HepG2 (cell line): ENCODE data around the gene HS3ST3B1. TPM values are rescaled to one million over a fixed set of nuclear protein-coding genes. Genes with fewer than 3 reads are reported as not detected.

Source experiments
- KDM6A ChIP-seq: IDR thresholded peaks from 2 replicates; pipeline ENCODE4 v1.6.1; 2016; ENCODE audit warnings: low read depth
- KLF9 ChIP-seq: IDR thresholded peaks from 2 replicates; pipeline ENCODE4 v1.6.1; 2016; ENCODE audit warnings: low read depth
- STAT5B ChIP-seq: sonication (generic); formaldehyde crosslinking; IDR thresholded peaks from 2 replicates; pipeline ENCODE4 v1.4.0; 2020; ENCODE audit warnings: missing genetic modification reagents
- SUZ12 ChIP-seq: fragments of 150-350 bp; IDR thresholded peaks from 2 replicates; pipeline ENCODE4 v1.6.1; 2014; ENCODE audit warnings: low read depth, low read length
- TEAD3 ChIP-seq: optimal IDR thresholded peaks from 2 replicates; pipeline ENCODE3; 2016; ENCODE audit warnings: borderline replicate concordance
- TFDP1 ChIP-seq: IDR thresholded peaks from 2 replicates; pipeline ENCODE4 v1.6.1; 2016; ENCODE audit warnings: missing compliant biosample characterization, missing genetic modification reagents, borderline replicate concordance
- ZMYM2 ChIP-seq: sonication (generic); formaldehyde crosslinking; IDR thresholded peaks from 2 replicates; pipeline ENCODE4 v1.8.0; 2022; ENCODE audit warnings: mild to moderate bottlenecking, missing genetic modification reagents
- ZNF276 ChIP-seq: sonication (generic); formaldehyde crosslinking; IDR thresholded peaks from 2 replicates; pipeline ENCODE4 v1.4.0; 2020; ENCODE audit warnings: mild to moderate bottlenecking, low read depth, missing genetic modification reagents
- ZNF34 ChIP-seq: sonication (generic); formaldehyde crosslinking; IDR thresholded peaks from 2 replicates; pipeline ENCODE4 v1.4.0; 2020; ENCODE audit warnings: mild to moderate bottlenecking, missing genetic modification reagents, borderline replicate concordance
- ZNF549 ChIP-seq: sonication (generic); formaldehyde crosslinking; IDR thresholded peaks from 2 replicates; pipeline ENCODE4 v1.5.0; 2020; ENCODE audit warnings: missing genetic modification reagents
- ZNF766 ChIP-seq: sonication (generic); formaldehyde crosslinking; IDR thresholded peaks from 2 replicates; pipeline ENCODE4 v1.5.0; 2020; ENCODE audit warnings: missing genetic modification reagents, borderline replicate concordance
- polyA plus RNA-seq, 8 experiments: library from polyadenylated mRNA; depleted of rRNA in 3 of 8; stranded (reverse) in 7 of 8; unstranded in 1 of 8; fragments of >200 nt; fragmentation: Illumina TruSeq in 4 of 8; extraction: Trizol in 4 of 8; gene quantifications; 2 replicates each; pipeline versions ENCODE4 v1.2.1 to v1.2.3, GENCODE V29; 2011 to 2016; ENCODE audit warnings: low read depth in 4 of 8, missing spikeins in 1 of 8, mixed read lengths in 1 of 8; ENCODE audit not compliant: insufficient read depth in 1 of 8
- total RNA-seq, 5 experiments: library from RNA; depleted of rRNA; stranded (reverse); fragments of >200 nt; fragmentation: Illumina TruSeq; extraction: Trizol; gene quantifications; 2 replicates each; pipeline ENCODE4 v1.2.3, GENCODE V29; 2016; ENCODE audit warnings: low read depth in 1 of 5
- TF ChIP-seq, protein P1 (sequence below): IDR thresholded peaks from 2 replicates; pipeline ENCODE4 v1.6.1; 2016; ENCODE audit warnings: low read depth, borderline replicate concordance
- TF ChIP-seq, protein P2 (sequence below): sonication (generic); formaldehyde crosslinking; IDR thresholded peaks from 2 replicates; pipeline ENCODE4 v1.8.1; 2022; ENCODE audit warnings: mild to moderate bottlenecking, missing genetic modification reagents
- TF ChIP-seq, protein P3 (sequence below): IDR thresholded peaks from 2 replicates; pipeline ENCODE4 v1.6.1; 2012; ENCODE audit warnings: inconsistent platforms
- TF ChIP-seq, protein P4 (sequence below): sonication (generic); formaldehyde crosslinking; IDR thresholded peaks from 2 replicates; pipeline ENCODE4 v1.4.0; 2020; ENCODE audit warnings: missing genetic modification reagents

Gene HS3ST3B1
- total and polyA plus RNA-seq, 2 of the 13 experiments (the other 11 are each of a cell fraction or from before 2014, with no cell fraction given): 15.7 to 39.5 TPM

- TF ChIP-seq TFDP1 (CRISPR knock-in tag) (no peak; the same call in 1 of the 2 replicates), KLF9 (CRISPR knock-in tag) (no peak), TEAD3 (CRISPR knock-in tag) (peak; percentile 98), SUZ12 (no peak), ZNF34 (no peak), ZNF549 (CRISPR knock-in tag) (no peak), KDM6A (CRISPR knock-in tag) (peak; percentile 94), ZMYM2 (0 out of 2 replicates have a peak, but pooled peaks have one; percentile 47), ZNF766 (CRISPR knock-in tag) (0 out of 2 replicates have a peak, but pooled peaks have one; percentile 43), ZNF276 (CRISPR knock-in tag) (0 out of 2 replicates have a peak, but pooled peaks have one; percentile 48), STAT5B (CRISPR knock-in tag) (no peak)
- TF ChIP-seq, protein P1, sequence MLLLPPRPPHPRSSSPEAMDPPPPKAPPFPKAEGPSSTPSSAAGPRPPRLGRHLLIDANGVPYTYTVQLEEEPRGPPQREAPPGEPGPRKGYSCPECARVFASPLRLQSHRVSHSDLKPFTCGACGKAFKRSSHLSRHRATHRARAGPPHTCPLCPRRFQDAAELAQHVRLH: peak; percentile 78; the same call in 1 of the 2 replicates
- TF ChIP-seq, protein P2, sequence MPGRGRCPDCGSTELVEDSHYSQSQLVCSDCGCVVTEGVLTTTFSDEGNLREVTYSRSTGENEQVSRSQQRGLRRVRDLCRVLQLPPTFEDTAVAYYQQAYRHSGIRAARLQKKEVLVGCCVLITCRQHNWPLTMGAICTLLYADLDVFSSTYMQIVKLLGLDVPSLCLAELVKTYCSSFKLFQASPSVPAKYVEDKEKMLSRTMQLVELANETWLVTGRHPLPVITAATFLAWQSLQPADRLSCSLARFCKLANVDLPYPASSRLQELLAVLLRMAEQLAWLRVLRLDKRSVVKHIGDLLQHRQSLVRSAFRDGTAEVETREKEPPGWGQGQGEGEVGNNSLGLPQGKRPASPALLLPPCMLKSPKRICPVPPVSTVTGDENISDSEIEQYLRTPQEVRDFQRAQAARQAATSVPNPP (CRISPR knock-in tag): no peak; the same call in 1 of the 2 replicates
- TF ChIP-seq, protein P3, sequence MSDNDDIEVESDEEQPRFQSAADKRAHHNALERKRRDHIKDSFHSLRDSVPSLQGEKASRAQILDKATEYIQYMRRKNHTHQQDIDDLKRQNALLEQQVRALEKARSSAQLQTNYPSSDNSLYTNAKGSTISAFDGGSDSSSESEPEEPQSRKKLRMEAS: peak; percentile 80
- TF ChIP-seq, protein P4, sequence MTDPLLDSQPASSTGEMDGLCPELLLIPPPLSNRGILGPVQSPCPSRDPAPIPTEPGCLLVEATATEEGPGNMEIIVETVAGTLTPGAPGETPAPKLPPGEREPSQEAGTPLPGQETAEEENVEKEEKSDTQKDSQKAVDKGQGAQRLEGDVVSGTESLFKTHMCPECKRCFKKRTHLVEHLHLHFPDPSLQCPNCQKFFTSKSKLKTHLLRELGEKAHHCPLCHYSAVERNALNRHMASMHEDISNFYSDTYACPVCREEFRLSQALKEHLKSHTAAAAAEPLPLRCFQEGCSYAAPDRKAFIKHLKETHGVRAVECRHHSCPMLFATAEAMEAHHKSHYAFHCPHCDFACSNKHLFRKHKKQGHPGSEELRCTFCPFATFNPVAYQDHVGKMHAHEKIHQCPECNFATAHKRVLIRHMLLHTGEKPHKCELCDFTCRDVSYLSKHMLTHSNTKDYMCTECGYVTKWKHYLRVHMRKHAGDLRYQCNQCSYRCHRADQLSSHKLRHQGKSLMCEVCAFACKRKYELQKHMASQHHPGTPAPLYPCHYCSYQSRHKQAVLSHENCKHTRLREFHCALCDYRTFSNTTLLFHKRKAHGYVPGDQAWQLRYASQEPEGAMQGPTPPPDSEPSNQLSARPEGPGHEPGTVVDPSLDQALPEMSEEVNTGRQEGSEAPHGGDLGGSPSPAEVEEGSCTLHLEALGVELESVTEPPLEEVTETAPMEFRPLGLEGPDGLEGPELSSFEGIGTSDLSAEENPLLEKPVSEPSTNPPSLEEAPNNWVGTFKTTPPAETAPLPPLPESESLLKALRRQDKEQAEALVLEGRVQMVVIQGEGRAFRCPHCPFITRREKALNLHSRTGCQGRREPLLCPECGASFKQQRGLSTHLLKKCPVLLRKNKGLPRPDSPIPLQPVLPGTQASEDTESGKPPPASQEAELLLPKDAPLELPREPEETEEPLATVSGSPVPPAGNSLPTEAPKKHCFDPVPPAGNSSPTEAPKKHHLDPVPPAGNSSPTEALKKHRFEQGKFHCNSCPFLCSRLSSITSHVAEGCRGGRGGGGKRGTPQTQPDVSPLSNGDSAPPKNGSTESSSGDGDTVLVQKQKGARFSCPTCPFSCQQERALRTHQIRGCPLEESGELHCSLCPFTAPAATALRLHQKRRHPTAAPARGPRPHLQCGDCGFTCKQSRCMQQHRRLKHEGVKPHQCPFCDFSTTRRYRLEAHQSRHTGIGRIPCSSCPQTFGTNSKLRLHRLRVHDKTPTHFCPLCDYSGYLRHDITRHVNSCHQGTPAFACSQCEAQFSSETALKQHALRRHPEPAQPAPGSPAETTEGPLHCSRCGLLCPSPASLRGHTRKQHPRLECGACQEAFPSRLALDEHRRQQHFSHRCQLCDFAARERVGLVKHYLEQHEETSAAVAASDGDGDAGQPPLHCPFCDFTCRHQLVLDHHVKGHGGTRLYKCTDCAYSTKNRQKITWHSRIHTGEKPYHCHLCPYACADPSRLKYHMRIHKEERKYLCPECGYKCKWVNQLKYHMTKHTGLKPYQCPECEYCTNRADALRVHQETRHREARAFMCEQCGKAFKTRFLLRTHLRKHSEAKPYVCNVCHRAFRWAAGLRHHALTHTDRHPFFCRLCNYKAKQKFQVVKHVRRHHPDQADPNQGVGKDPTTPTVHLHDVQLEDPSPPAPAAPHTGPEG: no peak
Observed at GRCh38 chr17:14372905-14373613, 72.2 kb downstream of the HS3ST3B1 start (continued).
